Loucy (cell line): ENCODE results near the gene SYNGR3.

Experiments used
- H2AFZ ChIP-seq: fragments of 200-600 bp; sonication (generic); 2 replicates; pipeline ENCODE4 v1.6.0; 2016; ENCODE audit warnings: antibody characterized with exemption, mild to moderate bottlenecking, low read length, moderate library complexity
- H3F3A ChIP-seq: fragments of 200-600 bp; 2 replicates; pipeline ENCODE4 v1.6.0; 2016; ENCODE audit warnings: antibody characterized with exemption, low read depth, mild to moderate bottlenecking
- H3K27me3 ChIP-seq: fragments of 200-600 bp; sonication (generic); 2 replicates; pipeline ENCODE4 v1.6.1; 2014; ENCODE audit warnings: low read length, mild to moderate bottlenecking; ENCODE audit not compliant: insufficient read depth, poor library complexity, severe bottlenecking
- H3K36me3 ChIP-seq: fragments of 200-600 bp; sonication (generic); 2 replicates; pipeline ENCODE4 v1.6.1; 2016; ENCODE audit warnings: low read length; ENCODE audit not compliant: insufficient read depth
- H3K4me1 ChIP-seq: fragments of 200-600 bp; sonication (generic); 2 replicates; pipeline ENCODE4 v1.5.1; 2014; ENCODE audit warnings: low read length, mild to moderate bottlenecking; ENCODE audit not compliant: insufficient read depth, poor library complexity, severe bottlenecking
- H3K4me2 ChIP-seq: fragments of 200-600 bp; sonication (generic); 2 replicates; pipeline ENCODE4 v1.6.0; 2014; ENCODE audit warnings: antibody characterized with exemption, low read length, low read depth, mild to moderate bottlenecking; ENCODE audit not compliant: poor library complexity, severe bottlenecking
- H3K4me3 ChIP-seq: fragments of 200-600 bp; sonication (generic); 2 replicates; pipeline ENCODE4 v1.5.1; 2014; ENCODE audit warnings: low read length, mild to moderate bottlenecking, mixed read lengths; ENCODE audit not compliant: poor library complexity, severe bottlenecking
- H3K79me2 ChIP-seq: fragments of 200-600 bp; sonication (generic); 2 replicates; pipeline ENCODE4 v1.6.1; 2014; ENCODE audit warnings: low read length; ENCODE audit not compliant: insufficient read depth
- H3K9ac ChIP-seq: fragments of 200-600 bp; sonication (generic); 2 replicates; pipeline ENCODE4 v1.6.0; 2014; ENCODE audit warnings: mild to moderate bottlenecking, low read depth, low read length, moderate library complexity; ENCODE audit not compliant: poor library complexity, severe bottlenecking
- H3K9me2 ChIP-seq: fragments of 200-600 bp; sonication (generic); replicated peaks from 2 replicates; pipeline ENCODE4 v1.6.1; 2016; ENCODE audit warnings: low read depth, low read length, mixed read lengths
- H3K9me3 ChIP-seq: fragments of 200-600 bp; sonication (generic); 2 replicates; pipeline ENCODE4 v1.6.1; 2014; ENCODE audit warnings: mild to moderate bottlenecking, antibody characterized with exemption, low read length, low read depth; ENCODE audit not compliant: insufficient read depth
- H4K20me1 ChIP-seq: fragments of 200-600 bp; sonication (generic); 2 replicates; pipeline ENCODE4 v1.6.0; 2014; ENCODE audit warnings: antibody characterized with exemption, low read length, mild to moderate bottlenecking; ENCODE audit not compliant: insufficient read depth, poor library complexity, severe bottlenecking
- CTCF ChIP-seq: fragments of 200-600 bp; sonication (generic); conservative IDR thresholded peaks from 2 replicates; pipeline ENCODE4 v1.5.1; 2014; ENCODE audit warnings: mild to moderate bottlenecking, antibody characterized with exemption, low read length
- EZH2phosphoT487 ChIP-seq: fragments of 200-600 bp; IDR thresholded peaks from 2 replicates; pipeline ENCODE4 v1.6.1; 2018; ENCODE audit warnings: antibody characterized with exemption, mild to moderate bottlenecking, moderate library complexity, borderline replicate concordance

The SYNGR3 gene

GRCh38 chr16:1998852-1999801 is 9.4 kb downstream of the SYNGR3 start:
- Histone ChIP-seq H3K9me2 (no peaks in the 10 kb centered on the region), H3K4me1 (no peaks in the 10 kb centered on the region), H2AFZ (no peak overlapping the region), H3K4me2 (no peak overlapping the region), H3K9me3 (no peaks in the 10 kb centered on the region), H3K36me3 (peaks cover 31% of the 10 kb centered on the region; the same call in 1 of the 2 replicates), H3F3A (no peaks in the 10 kb centered on the region), H3K9ac (no peak overlapping the region), H3K4me3 (no peak overlapping the region), H3K27me3 (no peaks in the 10 kb centered on the region), H4K20me1 (peaks cover 4% of the 10 kb centered on the region), H3K79me2 (peaks cover 6% of the 10 kb centered on the region; the same call in 1 of the 2 replicates)
- no peak for TF ChIP-seq EZH2phosphoT487
- TF ChIP-seq CTCF, result no peak

GRCh38 chr16:1999866-2000514 is 10.2 kb downstream of the SYNGR3 start:
- Histone ChIP-seq H3K9ac (no peak overlapping the region), H3K36me3 (peaks cover 31% of the 10 kb centered on the region; the same call in 1 of the 2 replicates), H3K27me3 (no peaks in the 10 kb centered on the region), H2AFZ (no peak overlapping the region), H3K9me2 (no peaks in the 10 kb centered on the region), H3K79me2 (peaks cover 11% of the 10 kb centered on the region; the same call in 1 of the 2 replicates), H4K20me1 (peaks cover 4% of the 10 kb centered on the region), H3F3A (no peaks in the 10 kb centered on the region), H3K4me3 (no peak overlapping the region), H3K4me1 (no peaks in the 10 kb centered on the region), H3K4me2 (no peak overlapping the region), H3K9me3 (no peaks in the 10 kb centered on the region)
- TF ChIP-seq CTCF, result no peak
- TF ChIP-seq EZH2phosphoT487, result no peak

GRCh38 chr16:2001035-2001434 is 11.3 kb downstream of the SYNGR3 start:
- H3K9me3 ChIP-seq, result no peaks in the 10 kb centered on the region
- H2AFZ ChIP-seq, result no peak overlapping the region
- peaks cover 31% of the 10 kb centered on the region; the same call in 1 of the 2 replicates for H3K36me3 ChIP-seq
- no peak overlapping the region for H3K4me3 ChIP-seq
- no peaks in the 10 kb centered on the region for H3F3A ChIP-seq
- H3K9ac ChIP-seq, result no peak overlapping the region
- H3K4me1 ChIP-seq, result no peaks in the 10 kb centered on the region
- peaks cover 4% of the 10 kb centered on the region for H4K20me1 ChIP-seq
- H3K4me2 ChIP-seq, result no peak overlapping the region
- peaks cover 21% of the 10 kb centered on the region; the same call in 1 of the 2 replicates for H3K79me2 ChIP-seq
- TF ChIP-seq CTCF, result no peak
- no peak for TF ChIP-seq EZH2phosphoT487
- no peaks in the 10 kb centered on the region for H3K9me2 ChIP-seq
- H3K27me3 ChIP-seq, result no peaks in the 10 kb centered on the region
